K562 (cell line): ENCODE measurements around the gene PACSIN2. TPM values are rescaled to one million over a fixed set of nuclear protein-coding genes. Genes with fewer than 3 reads are reported as not detected.

Source experiments
- ARID1B ChIP-seq: fragments of 450-650 bp; IDR thresholded peaks from 2 replicates; pipeline ENCODE4 v1.6.1; 2016; ENCODE audit warnings: antibody characterized with exemption, mild to moderate bottlenecking, inconsistent platforms
- ARID4B ChIP-seq: sonication (generic); formaldehyde crosslinking; IDR thresholded peaks from 2 replicates; pipeline ENCODE4 v1.8.0; 2022; ENCODE audit warnings: mild to moderate bottlenecking, missing genetic modification reagents
- BCL6 ChIP-seq: fragments of 250-450 bp; sonication (Bioruptor Pico); IDR thresholded peaks from 2 replicates; pipeline ENCODE4 v1.4.0; 2020
- BHLHE40 ChIP-seq: IDR thresholded peaks from 2 replicates; pipeline ENCODE4 v1.6.1; 2011; ENCODE audit warnings: low read length, improper control_type of control experiment
- CEBPZ ChIP-seq: fragments of 150-350 bp; IDR thresholded peaks from 2 replicates; pipeline ENCODE4 v1.6.1; 2014; ENCODE audit warnings: low read depth, mild to moderate bottlenecking, low read length, borderline replicate concordance
- CHD1 ChIP-seq: fragments of 200-600 bp; sonication (generic); IDR thresholded peaks from one replicate; pipeline ENCODE4 v1.6.1; 2012; ENCODE audit warnings: mild to moderate bottlenecking, moderate library complexity, low read length, inconsistent platforms
- FOXJ3 ChIP-seq: sonication (generic); formaldehyde crosslinking; IDR thresholded peaks from 2 replicates; pipeline ENCODE4 v1.4.0; 2020; ENCODE audit warnings: mild to moderate bottlenecking, missing genetic modification reagents
- HEY1 ChIP-seq: fragments of 250-450 bp; sonication (Bioruptor Pico); IDR thresholded peaks from 2 replicates; pipeline ENCODE4 v1.5.0; 2020; ENCODE audit warnings: mild to moderate bottlenecking, moderate library complexity, borderline replicate concordance
- HMG20A ChIP-seq: fragments of 450-650 bp; formaldehyde crosslinking; conservative IDR thresholded peaks from 2 replicates; pipeline ENCODE4 v1.4.0; 2020; ENCODE audit warnings: mild to moderate bottlenecking, mixed read lengths
- JUND ChIP-seq, 2 experiments: IDR thresholded peaks; 2 replicates in 1 of 2; 3 replicates in 1 of 2; pipeline ENCODE4 v1.6.1; 2011; ENCODE audit warnings: borderline replicate concordance in 2 of 2, low read depth in 2 of 2, low read length in 2 of 2, improper control_type of control experiment in 1 of 2, missing biosample characterization in 1 of 2, missing genetic modification characterization in 1 of 2, missing genetic modification reagents in 1 of 2
- KLF16 ChIP-seq: IDR thresholded peaks from 2 replicates; pipeline ENCODE4 v1.6.1; 2016; ENCODE audit warnings: antibody characterized with exemption
- MAFF ChIP-seq: IDR thresholded peaks from 2 replicates; pipeline ENCODE4 v1.6.1; 2012; ENCODE audit warnings: low read length, improper control_type of control experiment
- NCOA2 ChIP-seq, 2 experiments: fragments of 450-650 bp; IDR thresholded peaks; 2 replicates each; pipeline ENCODE4 v1.6.1; 2018; ENCODE audit warnings: mild to moderate bottlenecking in 2 of 2, moderate library complexity in 1 of 2; ENCODE audit not compliant: partially characterized antibody in 2 of 2
- PHTF2 ChIP-seq: fragments of 250-450 bp; sonication (Bioruptor Pico); IDR thresholded peaks from 2 replicates; pipeline ENCODE4 v1.5.0; 2021; ENCODE audit warnings: mild to moderate bottlenecking
- SIN3B ChIP-seq: fragments of 450-650 bp; IDR thresholded peaks from 2 replicates; pipeline ENCODE4 v1.6.1; 2017; ENCODE audit warnings: low read depth, mild to moderate bottlenecking, moderate library complexity
- TAF7 ChIP-seq: fragments of 450-650 bp; IDR thresholded peaks from 2 replicates; pipeline ENCODE4 v1.6.1; 2016; ENCODE audit warnings: missing genetic modification characterization, missing compliant biosample characterization
- THRAP3 ChIP-seq: fragments of 450-650 bp; IDR thresholded peaks from 2 replicates; pipeline ENCODE4 v1.6.1; 2016; ENCODE audit warnings: mild to moderate bottlenecking, inconsistent platforms, borderline replicate concordance
- ZNF75A ChIP-seq: fragments of 450-650 bp; formaldehyde crosslinking; IDR thresholded peaks from 2 replicates; pipeline ENCODE4 v1.4.0; 2020; ENCODE audit warnings: mild to moderate bottlenecking
- ZZZ3 ChIP-seq: fragments of 450-650 bp; IDR thresholded peaks from 2 replicates; pipeline ENCODE4 v1.6.1; 2016; ENCODE audit warnings: antibody characterized with exemption, mild to moderate bottlenecking, moderate library complexity
- polyA plus RNA-seq, 8 experiments: library from polyadenylated mRNA; depleted of rRNA in 4 of 8; stranded (reverse) in 5 of 8; unstranded in 3 of 8; fragments of >200 nt; fragmentation: Nextera tagmentation in 2 of 8; fragmentation: Illumina TruSeq in 1 of 8; extraction: Ambion mirVana in 2 of 8; extraction: Trizol in 1 of 8; gene quantifications; 2 replicates each; pipeline versions ENCODE4 v1.2.1 to v1.2.3, GENCODE V29; 2011 to 2014; ENCODE audit warnings: inconsistent platforms in 1 of 8, missing spikeins in 1 of 8
- total RNA-seq, 7 experiments: library from RNA; depleted of rRNA in 6 of 7; stranded (reverse); fragments of >200 nt in 6 of 7; fragmentation: Illumina TruSeq in 2 of 7; extraction: Trizol in 2 of 7; gene quantifications; 2 replicates each; pipeline versions ENCODE4 v1.2.1 to v1.2.3, GENCODE V29; 2011 to 2021; ENCODE audit warnings: low replicate concordance in 1 of 7
- TF ChIP-seq, protein P1 (sequence below): sonication (generic); formaldehyde crosslinking; IDR thresholded peaks from 2 replicates; pipeline ENCODE4 v1.9.0; 2022; ENCODE audit warnings: mild to moderate bottlenecking, missing genetic modification reagents

PACSIN2 gene
- total and polyA plus RNA-seq, 9 of the 15 experiments (the other 6 are each of a cell fraction or from before 2014, with no cell fraction given): 0.45 to 45.1 (median 23.9) TPM

DNA sequence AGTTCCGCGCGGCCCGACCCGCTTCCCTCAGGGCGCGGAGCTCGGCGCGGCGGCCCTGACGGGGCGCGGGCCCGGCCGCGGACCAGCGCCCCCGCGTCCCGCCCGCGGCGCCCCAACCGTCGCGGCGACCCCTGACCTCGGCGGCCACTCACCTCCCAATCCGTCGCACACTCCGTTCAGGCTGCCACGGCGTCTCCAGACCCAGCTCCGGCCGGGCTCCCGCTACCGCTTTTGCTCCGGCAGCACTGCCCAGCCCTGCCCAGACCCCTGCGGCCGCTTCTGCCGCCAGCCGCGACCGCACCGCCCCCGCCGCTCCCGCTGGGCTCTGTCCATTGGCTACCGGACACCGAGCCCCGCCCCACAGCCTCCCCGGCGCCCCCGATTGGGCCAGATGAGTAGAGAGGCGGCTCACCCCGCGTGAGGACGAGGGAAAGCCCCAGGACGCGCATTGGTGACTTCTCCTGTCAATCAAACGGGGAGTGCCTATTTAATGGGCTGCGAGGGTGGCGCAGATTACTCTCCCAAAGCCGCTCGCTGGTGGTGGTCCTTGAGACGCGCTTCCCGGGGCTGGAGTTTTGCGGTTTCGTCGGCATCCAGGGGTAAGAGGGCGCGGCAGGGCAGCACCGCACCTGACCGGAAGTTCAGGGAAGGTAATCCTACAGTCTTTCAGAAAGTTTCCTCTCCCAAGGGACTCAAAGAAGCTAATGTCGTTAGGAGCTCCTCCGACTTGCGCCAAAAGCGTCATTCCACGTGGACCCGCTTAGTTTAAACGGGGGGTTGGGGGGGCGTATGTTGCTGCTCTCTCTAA lies at the start of gene PACSIN2 (continued):
- TF ChIP-seq CEBPZ (peak; percentile 80; the same call in 1 of the 2 replicates), FOXJ3 (CRISPR knock-in tag) (no peak), JUND (IDR thresholded peaks at IDR 0.05; ENCODE audit: borderline replicate concordance, low read depth, low read length) (0 out of 2 replicates have a peak, but pooled peaks have one; percentile 8), JUND (tag; IDR thresholded peaks at IDR 0.05; ENCODE audit: borderline replicate concordance, low read depth, low read length) (no peak), ARID1B (no peak), PHTF2 (CRISPR knock-in tag) (no peak), ZZZ3 (no peak), HEY1 (no peak), THRAP3 (no peak), MAFF (no peak), ZNF75A (CRISPR knock-in tag) (no peak), NCOA2 (IDR thresholded peaks at IDR 0.05; ENCODE audit: partially characterized antibody in 2 of 2) (no peak), ARID4B (CRISPR knock-in tag) (no peak), BCL6 (CRISPR knock-in tag) (no peak), SIN3B (0 out of 2 replicates have a peak, but pooled peaks have one; percentile 45), TAF7 (tag) (peak; percentile 72), CHD1 (no peak), KLF16 (no peak), BHLHE40 (no peak; the same call in 1 of the 2 replicates), HMG20A (CRISPR knock-in tag) (no peak)
- TF ChIP-seq, protein P1, sequence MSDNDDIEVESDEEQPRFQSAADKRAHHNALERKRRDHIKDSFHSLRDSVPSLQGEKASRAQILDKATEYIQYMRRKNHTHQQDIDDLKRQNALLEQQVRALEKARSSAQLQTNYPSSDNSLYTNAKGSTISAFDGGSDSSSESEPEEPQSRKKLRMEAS (CRISPR knock-in tag): peak; percentile 17; the same call in 1 of the 2 replicates
